Neural crest cell (in vitro differentiated cells): ENCODE results near the gene RXFP4. TPM values are rescaled to one million over a fixed set of nuclear protein-coding genes. Genes with fewer than 3 reads are reported as not detected.

Experiments used
- DNase-seq: peaks from one replicate; pipeline ENCODE4 v3.0.0; 2021; ENCODE audit warnings: low read depth, mixed read lengths, low spot score
- H3K27ac Mint-ChIP-seq: one replicate; pipeline ENCODE4 v1.8.0; 2021; ENCODE audit warnings: mild to moderate bottlenecking, mixed read lengths; ENCODE audit not compliant: unreplicated experiment
- H3K27me3 Mint-ChIP-seq: 2 replicates; pipeline ENCODE4 v1.8.0; 2021; ENCODE audit warnings: low read depth, mild to moderate bottlenecking, mixed read lengths
- H3K36me3 Mint-ChIP-seq: 2 replicates; pipeline ENCODE4 v1.8.0; 2021; ENCODE audit warnings: low read depth, mild to moderate bottlenecking, mixed read lengths
- H3K4me1 Mint-ChIP-seq: 2 replicates; pipeline ENCODE4 v1.8.0; 2021; ENCODE audit warnings: mixed read lengths
- H3K4me3 Mint-ChIP-seq: one replicate; pipeline ENCODE4 v1.8.0; 2021; ENCODE audit warnings: mild to moderate bottlenecking, mixed read lengths
- H3K9me3 Mint-ChIP-seq: 2 replicates; pipeline ENCODE4 v1.8.0; 2021; ENCODE audit warnings: mixed read lengths
- CTCF ChIP-seq: fragments of 200-600 bp; sonication (generic); conservative IDR thresholded peaks from 2 replicates; pipeline ENCODE4 v1.5.0; 2021; ENCODE audit warnings: antibody characterized with exemption, mild to moderate bottlenecking
- total RNA-seq: library from RNA; stranded (reverse); gene quantifications from 2 replicates; pipeline ENCODE4 v1.2.1, GENCODE V29; 2021

The RXFP4 gene
- total RNA-seq, 1 donor from 2014 or later = not detected

- no peaks in the 10 kb centered on the region for H3K27me3 Mint-ChIP-seq
- no peak overlapping the region for H3K4me3 Mint-ChIP-seq
- H3K4me1 Mint-ChIP-seq = no peaks in the 10 kb centered on the region
- H3K36me3 Mint-ChIP-seq = peaks cover 25% of the 10 kb centered on the region
- TF ChIP-seq CTCF = no peak
- DNase-seq = no peak
- no peaks in the 10 kb centered on the region for H3K9me3 Mint-ChIP-seq
- H3K27ac Mint-ChIP-seq = no peak overlapping the region
These were observed 13.2 kb downstream of the RXFP4 start for GRCh38 chr1:155954645-155955044.

GRCh38 chr1:155957411-155957915 lies 16.0 kb downstream of the RXFP4 start:
- Mint-ChIP-seq H3K36me3 (peaks cover 16% of the 10 kb centered on the region), H3K4me3 (no peak overlapping the region), H3K27me3 (no peaks in the 10 kb centered on the region), H3K9me3 (no peaks in the 10 kb centered on the region), H3K27ac (no peak overlapping the region), H3K4me1 (no peaks in the 10 kb centered on the region)
- TF ChIP-seq CTCF = no peak
- DNase-seq = no peak

- Mint-ChIP-seq H3K36me3 (peaks cover 8% of the 10 kb centered on the region), H3K9me3 (no peaks in the 10 kb centered on the region), H3K4me3 (no peak overlapping the region), H3K27me3 (no peaks in the 10 kb centered on the region), H3K4me1 (no peaks in the 10 kb centered on the region), H3K27ac (peak overlapping the region; percentile 47)
- no peak for TF ChIP-seq CTCF
- no peak for DNase-seq
These were observed 18.8 kb downstream of the RXFP4 start for GRCh38 chr1:155960081-155960745.

- no peak for TF ChIP-seq CTCF
- H3K27ac Mint-ChIP-seq = no peak overlapping the region
- H3K9me3 Mint-ChIP-seq = no peaks in the 10 kb centered on the region
- H3K27me3 Mint-ChIP-seq = no peaks in the 10 kb centered on the region
- no peak overlapping the region for H3K4me3 Mint-ChIP-seq
- DNase-seq = no peak
- peaks cover 1% of the 10 kb centered on the region for H3K4me1 Mint-ChIP-seq
- H3K36me3 Mint-ChIP-seq = peaks cover 11% of the 10 kb centered on the region
These were observed 20.5 kb downstream of the RXFP4 start for GRCh38 chr1:155961937-155962336.

- H3K4me1 Mint-ChIP-seq = peaks cover 9% of the 10 kb centered on the region
- no peak for TF ChIP-seq CTCF
- no peaks in the 10 kb centered on the region for H3K27me3 Mint-ChIP-seq
- DNase-seq = no peak
- no peaks in the 10 kb centered on the region for H3K9me3 Mint-ChIP-seq
- H3K27ac Mint-ChIP-seq = peak overlapping the region; percentile 62
- H3K36me3 Mint-ChIP-seq = peaks cover 9% of the 10 kb centered on the region
- H3K4me3 Mint-ChIP-seq = no peak overlapping the region
These were observed 21.3 kb downstream of the RXFP4 start for GRCh38 chr1:155962599-155963211.
